Skin of body (tissue), 3 donors: ENCODE data around the gene SIPA1L3. TPM values are rescaled to one million over a fixed set of nuclear protein-coding genes. Genes with fewer than 3 reads are reported as not detected.

ENCODE experiments used
- DNase-seq: peaks from one replicate; lab custom pipeline; 2025; lab: John Stamatoyannopoulos, UW
- small RNA-seq: library from RNA; depleted of rRNA; stranded (forward); fragments of <200 nt; gene quantifications from one replicate; pipeline ENCODE3, GENCODE V24; 2014; ENCODE audit warnings: low replicate concordance
- total RNA-seq: library from RNA; depleted of rRNA; stranded (reverse); fragments of >200 nt; gene quantifications from one replicate; pipeline ENCODE4 v1.2.3, GENCODE V29; 2014

The SIPA1L3 gene
- total RNA-seq, 1 donor from 2014 or later = 20.3 TPM

DNA sequence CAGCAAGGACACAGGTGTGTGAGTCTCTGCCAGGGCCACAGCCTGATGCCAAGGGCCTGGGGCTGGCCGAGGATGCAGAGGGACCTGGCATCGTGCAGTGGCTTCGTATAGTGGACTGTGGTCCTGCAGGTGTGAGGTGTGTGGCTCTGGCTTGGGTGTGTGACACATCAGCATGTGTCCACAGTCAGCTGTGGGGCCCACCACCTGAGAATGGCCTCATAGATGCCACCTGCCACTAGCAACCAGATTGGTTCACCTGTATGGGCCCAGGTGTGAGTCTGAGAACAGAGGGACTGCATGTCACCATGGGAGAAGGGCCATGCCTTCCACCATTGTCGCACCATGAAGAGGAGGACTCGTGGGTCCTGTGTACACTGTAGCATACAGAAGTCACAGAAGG, 346.8 kb downstream of the SIPA1L3 start:
- no peak for DNase-seq

DNA sequence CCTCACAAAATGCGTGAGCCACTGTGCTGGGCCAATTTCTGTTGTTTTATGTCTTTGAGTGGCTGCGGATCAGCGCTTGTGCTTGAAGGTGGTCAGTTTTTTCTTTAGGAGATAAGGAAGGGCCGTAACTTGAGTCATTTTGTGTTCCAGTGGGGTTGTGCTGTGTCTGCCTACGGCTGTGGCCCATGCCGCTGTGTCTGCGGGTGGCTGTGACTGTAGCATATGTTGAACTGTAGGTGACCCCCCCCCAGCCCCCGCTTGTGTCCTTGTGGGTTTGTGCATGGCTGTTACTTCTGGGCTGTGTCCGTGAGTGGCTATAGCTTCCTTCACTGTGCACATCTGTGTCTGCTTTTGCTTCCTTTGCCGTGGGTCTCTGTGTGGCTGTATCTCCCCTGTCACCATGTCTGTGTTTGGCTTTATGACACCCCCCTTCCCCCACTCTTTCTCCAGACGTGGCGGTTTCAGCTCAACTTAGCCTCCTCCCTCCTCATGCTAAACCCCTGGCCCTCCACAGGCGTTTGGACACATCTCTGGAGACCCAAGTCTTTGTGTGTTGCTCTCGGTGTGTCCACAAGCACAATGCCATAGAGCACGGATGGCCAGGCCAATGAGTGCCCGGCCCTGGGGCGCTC, 348.5 kb downstream of the SIPA1L3 start:
- DNase-seq = no peak

Small RNAs within 50 kb of the gene (small RNA-seq; reads per million reads assigned to genes)
- not detected for gene RN7SL663P

Other genes starting within 250 kb of the SIPA1L3 start
- gene ZNF607, start 187.4 kb upstream of the SIPA1L3 start, total RNA-seq = 7.4 TPM
- gene ZNF573, start 127.6 kb upstream of the SIPA1L3 start, total RNA-seq = 15.6 TPM
- gene WDR87, start 614 bp upstream of the SIPA1L3 start, total RNA-seq = not detected